ENCODE measurements around the gene NFIA.

GRCh38 chr1:61090546-61091202 is 8.3 kb downstream of the NFIA start:
- TF ChIP-seq CTCF (IDR thresholded peaks at IDR 0.05) (no peak), POLR2A (IDR thresholded peaks at IDR 0.05) (no peak), POLR2AphosphoS5 (IDR thresholded peaks at IDR 0.05) (no peak), EP300 (IDR thresholded peaks at IDR 0.05) (no peak)
